GM19468 (cell line): ENCODE results near the gene DPP10.

Experiments
- ATAC-seq: cut with Tn5 transposase; IDR thresholded peaks from one replicate; pipeline ENCODE4 v1.9.1; 2021; ENCODE audit warnings: mild to moderate bottlenecking, moderate library complexity, moderate number of reproducible peaks; ENCODE audit not compliant: unreplicated experiment; ENCODE audit errors: extremely low read depth

Gene DPP10

GRCh38 chr2:115483666-115484065 lies 1041.2 kb downstream of the DPP10 start:
- ATAC-seq = no peak

- ATAC-seq = no peak
Observed at GRCh38 chr2:115484486-115484885, 1042.0 kb downstream of the DPP10 start.

- no peak for ATAC-seq
Observed at GRCh38 chr2:115484983-115485382, 1042.5 kb downstream of the DPP10 start.

GRCh38 chr2:115491186-115491793 lies 1048.8 kb downstream of the DPP10 start:
- no peak for ATAC-seq

GRCh38 chr2:115505331-115505730 lies 1062.9 kb downstream of the DPP10 start:
- ATAC-seq = no peak

GRCh38 chr2:115520727-115521126 lies 1078.3 kb downstream of the DPP10 start:
- no peak for ATAC-seq

GRCh38 chr2:115524452-115524851 lies 1082.0 kb downstream of the DPP10 start:
- ATAC-seq = no peak

- ATAC-seq = no peak
Observed at GRCh38 chr2:115529627-115530026, 1087.2 kb downstream of the DPP10 start.

GRCh38 chr2:115533081-115533480 lies 1090.6 kb downstream of the DPP10 start:
- no peak for ATAC-seq

GRCh38 chr2:115541814-115542213 lies 1099.4 kb downstream of the DPP10 start:
- no peak for ATAC-seq

GRCh38 chr2:115542331-115542730 lies 1099.9 kb downstream of the DPP10 start:
- no peak for ATAC-seq

GRCh38 chr2:115543024-115543423 lies 1100.6 kb downstream of the DPP10 start:
- no peak for ATAC-seq

- no peak for ATAC-seq
Observed at GRCh38 chr2:115543461-115543860, 1101.0 kb downstream of the DPP10 start.

GRCh38 chr2:115549611-115550130 lies 1107.2 kb downstream of the DPP10 start:
- ATAC-seq = no peak

GRCh38 chr2:115552726-115553125 lies 1110.3 kb downstream of the DPP10 start:
- no peak for ATAC-seq

- ATAC-seq = no peak
Observed at GRCh38 chr2:115554153-115554552, 1111.7 kb downstream of the DPP10 start.

- no peak for ATAC-seq
Observed at GRCh38 chr2:115558725-115559124, 1116.3 kb downstream of the DPP10 start.

- ATAC-seq = no peak
Observed at GRCh38 chr2:115560666-115561065, 1118.2 kb downstream of the DPP10 start.

GRCh38 chr2:115568643-115569042 lies 1126.2 kb downstream of the DPP10 start:
- ATAC-seq = no peak

GRCh38 chr2:115569547-115569946 lies 1127.1 kb downstream of the DPP10 start:
- ATAC-seq = no peak

GRCh38 chr2:115572746-115573145 lies 1130.3 kb downstream of the DPP10 start:
- ATAC-seq = no peak

- ATAC-seq = no peak
Observed at GRCh38 chr2:115573756-115574155, 1131.3 kb downstream of the DPP10 start.
